SK-N-SH (cell line): Measurements from ENCODE around the gene OBSL1. TPM values are rescaled to one million over a fixed set of nuclear protein-coding genes. Genes with fewer than 3 reads are reported as not detected.

ENCODE experiments used
- CTCF ChIA-PET: fragments of 300-600, 350-600 bp; formaldehyde crosslinking; extraction: SDS; loops from one replicate; lab custom pipeline; 2021; lab: Yijun Ruan, JAX
- POLR2A ChIA-PET: fragments of 350-600 bp; sonication (Branson Sonifier 250); formaldehyde crosslinking; extraction: SDS; loops from one replicate; lab custom pipeline; 2020; ENCODE audit warnings: antibody characterized with exemption, inconsistent platforms; lab: Yijun Ruan, JAX
- DNase-seq: peaks from one replicate; pipeline ENCODE4 v3.0.0; 2012
- H2AFZ ChIP-seq: fragments of 200-600 bp; sonication (generic); 2 replicates; pipeline ENCODE4 v1.8.1; 2016; ENCODE audit warnings: antibody characterized with exemption, mild to moderate bottlenecking, low read depth
- H3F3A ChIP-seq: fragments of 200-600 bp; sonication (generic); replicated peaks from 2 replicates; pipeline ENCODE3; 2016; ENCODE audit warnings: antibody characterized with exemption, mild to moderate bottlenecking; ENCODE audit not compliant: insufficient read depth
- H3K27ac ChIP-seq, 2 experiments: fragments of 200-500 bp in 1 of 2; fragments of 200-600 bp in 1 of 2; sonication (Bioruptor generic) in 1 of 2; sonication (generic), shearing (Covaris generic) in 1 of 2; 2 replicates each; pipeline versions ENCODE4 v1.5.1 to v1.6.1; 2014 to 2016; ENCODE audit warnings: low read depth in 2 of 2, inconsistent platforms in 1 of 2, low read length in 1 of 2, mild to moderate bottlenecking in 1 of 2, mixed read lengths in 1 of 2
- H3K27me3 ChIP-seq: fragments of 200-600 bp; sonication (generic), shearing (Covaris generic); 2 replicates; pipeline ENCODE4 v1.6.1; 2016; ENCODE audit warnings: mixed run types; ENCODE audit not compliant: insufficient read depth
- H3K36me3 ChIP-seq, 2 experiments: fragments of 200-500 bp in 1 of 2; fragments of 200-600 bp in 1 of 2; sonication (Bioruptor generic) in 1 of 2; sonication (generic) in 1 of 2; replicated peaks in 1 of 2; 2 replicates each; pipeline versions ENCODE3 to v1.5.1; 2014 to 2016; ENCODE audit warnings: low read length in 1 of 2, mild to moderate bottlenecking in 1 of 2; ENCODE audit not compliant: insufficient read depth in 2 of 2, control insufficient read depth in 1 of 2
- H3K4me1 ChIP-seq, 2 experiments: fragments of 200-500 bp in 1 of 2; fragments of 200-600 bp in 1 of 2; sonication (Bioruptor generic) in 1 of 2; sonication (generic), shearing (Covaris generic) in 1 of 2; 2 replicates each; pipeline versions ENCODE4 v1.5.1 to v1.6.1; 2014 to 2016; ENCODE audit warnings: low read depth in 1 of 2, low read length in 1 of 2, mixed run types in 1 of 2; ENCODE audit not compliant: insufficient read depth in 2 of 2, control insufficient read depth in 1 of 2
- H3K4me2 ChIP-seq: fragments of 200-600 bp; sonication (generic), shearing (Covaris generic); 2 replicates; pipeline ENCODE4 v1.6.1; 2017; ENCODE audit warnings: mixed run types
- H3K4me3 ChIP-seq, 2 experiments: fragments of 200-500 bp in 1 of 2; fragments of 200-600 bp in 1 of 2; sonication (Bioruptor generic) in 1 of 2; sonication (generic), shearing (Covaris generic) in 1 of 2; 2 replicates each; pipeline versions ENCODE4 v1.5.1 to v1.8.1; 2014 to 2016; ENCODE audit warnings: low read depth in 2 of 2, inconsistent platforms in 1 of 2, low read length in 1 of 2, mild to moderate bottlenecking in 1 of 2, mixed read lengths in 1 of 2, moderate library complexity in 1 of 2
- H3K79me2 ChIP-seq: fragments of 200-600 bp; sonication (generic); 2 replicates; pipeline ENCODE4 v1.8.1; 2017; ENCODE audit warnings: mild to moderate bottlenecking; ENCODE audit not compliant: insufficient read depth
- H3K9ac ChIP-seq: fragments of 200-600 bp; sonication (generic); 2 replicates; pipeline ENCODE4 v1.6.1; 2017; ENCODE audit warnings: mixed run types
- H3K9me2 ChIP-seq: fragments of 200-600 bp; sonication (generic); 2 replicates; pipeline ENCODE4 v1.6.1; 2017; ENCODE audit warnings: mixed run types
- H3K9me3 ChIP-seq: fragments of 200-600 bp; sonication (generic); 2 replicates; pipeline ENCODE4 v1.6.1; 2017; ENCODE audit warnings: mixed run types, mild to moderate bottlenecking, moderate library complexity
- H4K20me1 ChIP-seq: fragments of 200-600 bp; sonication (generic); 2 replicates; pipeline ENCODE4 v1.6.1; 2017; ENCODE audit warnings: mild to moderate bottlenecking, mixed run types; ENCODE audit not compliant: insufficient read depth
- FOSL2 ChIP-seq: IDR thresholded peaks from 2 replicates; pipeline ENCODE4 v1.4.0; 2012; ENCODE audit warnings: low read depth, mild to moderate bottlenecking, moderate library complexity, borderline replicate concordance
- GABPA ChIP-seq: IDR thresholded peaks from 2 replicates; pipeline ENCODE4 v1.4.0; 2012; ENCODE audit warnings: low read depth, mild to moderate bottlenecking
- NRF1 ChIP-seq: IDR thresholded peaks from 2 replicates; pipeline ENCODE4 v1.6.1; 2012; ENCODE audit warnings: low read depth, mild to moderate bottlenecking, low read length
- POLR2AphosphoS5 ChIP-seq: IDR thresholded peaks from 2 replicates; pipeline ENCODE4 v1.6.1; 2012; ENCODE audit warnings: low read depth, low read length
- REST ChIP-seq: IDR thresholded peaks from 2 replicates; pipeline ENCODE4 v1.6.1; 2012; ENCODE audit warnings: mild to moderate bottlenecking, low read depth, low read length, moderate library complexity
- SMC3 ChIP-seq: IDR thresholded peaks from 2 replicates; pipeline ENCODE4 v1.6.1; 2012; ENCODE audit warnings: low read depth, low read length, improper control_type of control experiment
- TAF1 ChIP-seq: IDR thresholded peaks from 2 replicates; pipeline ENCODE4 v1.6.1; 2012; ENCODE audit warnings: low read depth, mild to moderate bottlenecking, low read length, moderate library complexity, borderline replicate concordance
- TCF12 ChIP-seq: IDR thresholded peaks from 2 replicates; pipeline ENCODE4 v1.4.0; 2012
- YY1 ChIP-seq: IDR thresholded peaks from 2 replicates; pipeline ENCODE4 v1.4.0; 2012; ENCODE audit warnings: low read depth, mild to moderate bottlenecking
- ZBTB33 ChIP-seq: IDR thresholded peaks from 2 replicates; pipeline ENCODE4 v1.4.0; 2012; ENCODE audit warnings: low read depth, borderline replicate concordance
- WGBS: methylation state at CpG from one replicate; pipeline ENCODE4 v1.1.6; 2017; ENCODE audit warnings: low lambda C conversion rate; 5-methylcytosine and 5-hydroxymethylcytosine counted together
- polyA plus RNA-seq, 3 experiments: library from polyadenylated mRNA; depleted of rRNA; stranded (reverse); fragments of >200 nt; gene quantifications; 2 replicates each; pipeline ENCODE4 v1.2.3, GENCODE V29; 2012

The OBSL1 gene
- polyA plus RNA-seq, 1 of the 3 experiments (the other 2 are of a cell fraction), result 93.0 TPM

DNA sequence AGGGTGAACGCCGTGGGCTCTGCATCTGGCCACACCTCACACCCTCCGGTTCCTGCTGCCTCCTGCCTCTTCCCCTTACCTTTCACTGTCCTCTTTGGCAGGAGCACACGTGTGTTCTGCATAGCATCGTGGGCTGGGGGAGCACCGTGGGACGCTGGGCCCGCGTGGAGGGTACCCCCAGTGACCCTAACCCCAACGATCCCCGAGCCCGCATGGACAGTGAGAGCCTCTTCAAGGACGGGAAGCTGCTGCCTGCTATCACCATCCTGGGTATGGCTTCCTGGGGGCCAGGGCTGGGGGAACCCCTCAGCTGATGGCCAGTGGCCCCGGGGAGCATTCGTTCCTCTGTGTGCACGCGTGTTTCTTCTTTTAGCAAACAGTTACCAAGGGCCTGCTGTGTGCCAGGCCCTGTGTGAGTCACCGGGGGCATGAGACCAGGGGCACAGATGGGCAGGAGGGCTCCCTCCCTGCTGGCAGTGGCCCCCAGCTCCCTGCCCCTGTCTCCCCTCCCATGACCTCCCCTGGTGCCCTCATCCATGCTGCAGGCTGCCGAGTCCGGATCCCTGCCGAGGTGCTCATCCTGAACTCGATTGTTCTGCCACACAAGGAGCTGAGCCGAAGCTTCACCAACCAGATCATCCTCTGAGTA, 65.1 kb downstream of the OBSL1 start:
- Histone ChIP-seq H3K27ac (peak overlapping the region in 1 of 2 experiments; percentile 96; a peak in 2 of 4 replicates), H4K20me1 (no peaks in the 10 kb centered on the region), H3K36me3 (peaks cover 11 to 23% of the 10 kb centered on the region in 2 experiments), H3K9me2 (no peaks in the 10 kb centered on the region), H3K4me1 (peaks cover 3 to 96% of the 10 kb centered on the region in 2 experiments; a peak in 2 of 4 replicates), H3K79me2 (no peaks in the 10 kb centered on the region; the same call in 1 of the 2 replicates), H3K4me2 (no peak overlapping the region), H3K4me3 (no peak overlapping the region), H3K27me3 (no peaks in the 10 kb centered on the region; the same call in 1 of the 2 replicates), H3K9ac (no peak overlapping the region), H3K9me3 (no peaks in the 10 kb centered on the region), H2AFZ (no peak overlapping the region), H3F3A (no peaks in the 10 kb centered on the region)
- CTCF ChIA-PET, result interaction anchor here (1.2 to 62.1 kb wide), 5 partner anchors 9 to 103 kb away, joined by 4 to 2824 read pairs (median 26); partner anchors contain the start of genes ASIC4, CHPF, GMPPA and TMEM198
- no peak for DNase-seq
- TF ChIP-seq FOSL2, result no peak
- TF ChIP-seq YY1, result no peak
- no peak for TF ChIP-seq ZBTB33
- no peak for TF ChIP-seq POLR2AphosphoS5
- TF ChIP-seq TAF1, result no peak
- no peak for TF ChIP-seq REST
- no peak for TF ChIP-seq TCF12
- no peak for TF ChIP-seq NRF1
- TF ChIP-seq GABPA, result no peak
- no peak for TF ChIP-seq SMC3
- POLR2A ChIA-PET, result interaction anchor here (0.6 to 13.5 kb wide), 7 partner anchors 8 to 160 kb away, joined by 3 to 210 read pairs (median 26); partner anchors contain the start of gene GMPPA
- 57% methylated on average over 5 of the region's 23 CpGs for WGBS
